Activated CD8-positive, alpha-beta memory T cell treated with anti-CD3 and anti-CD28 coated beads for 24 hours (primary cell): ENCODE measurements around the gene SORCS1.

Experiments
- DNase-seq: peaks from one replicate; pipeline ENCODE4 v3.0.0-alpha.2; 2020

Gene SORCS1

DNA sequence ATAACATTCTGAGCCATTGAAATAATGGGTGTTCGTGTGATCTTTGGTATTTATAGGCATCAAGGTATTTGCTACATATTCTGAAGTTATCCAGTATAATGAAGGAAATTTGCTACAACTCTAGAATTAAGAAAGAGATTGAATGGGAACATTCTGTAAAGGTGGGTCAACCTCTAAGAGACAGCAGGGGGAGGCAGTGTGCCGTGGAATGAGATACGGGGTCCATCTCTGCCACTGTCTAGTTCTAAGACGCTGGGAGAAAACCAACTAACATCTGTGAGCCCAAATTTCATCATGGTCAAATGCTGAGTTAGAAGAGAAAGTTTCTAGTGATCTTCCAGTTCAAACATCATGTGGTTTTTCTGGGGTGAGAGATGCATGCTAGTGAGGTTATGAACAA is 368.9 kb downstream of the SORCS1 start:
- DNase-seq, result no peak

DNA sequence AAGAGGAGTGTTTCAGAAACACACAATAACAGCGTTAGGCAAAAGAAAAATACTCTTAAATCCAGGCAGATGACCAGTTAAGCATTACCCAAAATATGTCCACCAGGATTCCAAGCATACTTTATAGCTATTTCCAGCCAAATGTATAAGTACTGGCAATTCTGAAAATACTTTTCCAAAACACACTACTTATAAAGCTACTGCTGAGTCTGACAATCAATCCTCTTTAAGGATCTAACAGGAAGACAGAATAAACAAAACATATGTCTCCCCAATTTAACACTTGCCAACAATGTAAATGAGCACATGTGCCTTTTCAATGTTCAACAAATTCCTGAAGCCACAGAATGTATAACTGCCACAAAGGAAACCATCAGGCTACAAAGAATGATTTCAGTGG is 370.9 kb downstream of the SORCS1 start:
- no peak for DNase-seq

- DNase-seq, result no peak
Observed at GRCh38 chr10:106789623-106790022, 374.9 kb downstream of the SORCS1 start.

DNA sequence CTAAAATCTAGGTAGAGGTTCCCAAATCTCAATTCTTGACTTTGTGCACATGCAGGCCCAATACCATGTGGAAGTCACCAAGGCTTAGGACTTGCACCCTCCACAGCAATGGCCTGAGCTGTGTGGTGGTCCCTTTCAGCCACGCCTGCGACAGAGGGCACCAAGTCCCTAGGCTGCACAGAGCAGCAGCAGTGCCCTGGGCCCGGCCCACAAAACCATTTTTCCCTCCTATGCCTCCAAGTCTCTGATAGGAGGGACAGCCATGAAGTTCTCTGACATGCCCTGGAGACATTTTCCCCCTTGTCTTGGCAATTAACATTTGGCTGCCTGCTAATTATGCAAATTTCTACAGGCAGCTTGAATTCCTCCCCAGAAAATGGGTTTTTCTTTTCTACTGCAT is 375.5 kb downstream of the SORCS1 start:
- no peak for DNase-seq

DNA sequence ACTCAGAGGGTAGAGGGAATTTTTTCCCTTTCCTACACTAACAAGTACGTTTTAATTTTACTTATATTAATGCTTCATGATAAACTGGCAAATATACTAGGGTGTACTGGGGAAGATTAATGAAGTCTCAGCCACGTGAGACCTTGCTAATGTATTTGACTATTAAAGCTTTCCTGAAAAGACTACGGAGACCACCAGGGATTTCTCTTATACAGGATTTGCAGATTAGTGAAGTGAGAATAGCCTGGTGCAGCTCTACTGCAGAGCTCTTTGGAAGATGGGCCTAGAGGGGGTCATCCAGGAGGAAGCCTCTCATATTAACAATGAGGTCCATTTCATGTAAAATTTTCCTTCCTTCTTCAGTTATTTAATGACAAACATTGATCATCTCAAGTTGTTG is 379.0 kb downstream of the SORCS1 start:
- no peak for DNase-seq

DNA sequence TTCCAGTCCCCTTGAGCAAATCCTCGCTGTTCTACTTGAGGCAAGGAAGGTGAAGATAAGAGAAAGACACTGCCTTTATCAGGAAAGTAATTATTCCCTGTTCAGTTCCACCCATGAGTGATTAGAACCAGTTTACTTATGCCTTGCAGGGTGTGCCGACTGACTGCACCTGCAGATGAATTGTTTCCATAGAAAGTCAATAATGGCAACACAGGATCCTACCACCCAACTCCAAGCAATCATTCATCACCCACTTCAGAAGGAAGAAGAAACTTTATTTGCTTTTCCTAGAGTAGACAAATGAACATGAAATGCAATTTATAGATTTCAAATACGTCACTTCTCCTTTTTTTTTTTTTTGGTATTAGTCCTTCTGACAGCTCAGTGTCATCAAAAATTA is 383.9 kb downstream of the SORCS1 start:
- no peak for DNase-seq

- no peak for DNase-seq
Observed at GRCh38 chr10:106777841-106778240, 386.7 kb downstream of the SORCS1 start.

- DNase-seq, result no peak
Observed at GRCh38 chr10:106775127-106775526, 389.4 kb downstream of the SORCS1 start.

DNA sequence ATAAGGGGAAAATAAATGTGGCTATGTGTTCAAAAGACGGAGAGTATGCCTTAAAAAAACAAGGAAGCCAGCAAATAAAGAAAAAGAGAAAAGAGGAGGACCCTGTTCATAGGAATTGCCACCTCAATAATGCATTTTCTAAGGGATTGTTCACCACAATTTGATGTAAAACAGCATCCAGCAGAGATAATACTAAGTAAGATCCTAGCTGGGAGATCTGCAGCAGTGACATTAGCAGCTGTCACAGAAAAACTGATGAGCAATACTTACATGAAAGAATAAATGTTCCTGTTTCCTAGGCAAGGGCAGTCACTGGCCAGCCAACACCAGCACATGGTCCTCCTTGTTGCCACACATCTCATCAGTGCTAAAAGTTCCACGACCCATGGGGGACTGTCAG is 391.5 kb downstream of the SORCS1 start:
- DNase-seq, result no peak

DNA sequence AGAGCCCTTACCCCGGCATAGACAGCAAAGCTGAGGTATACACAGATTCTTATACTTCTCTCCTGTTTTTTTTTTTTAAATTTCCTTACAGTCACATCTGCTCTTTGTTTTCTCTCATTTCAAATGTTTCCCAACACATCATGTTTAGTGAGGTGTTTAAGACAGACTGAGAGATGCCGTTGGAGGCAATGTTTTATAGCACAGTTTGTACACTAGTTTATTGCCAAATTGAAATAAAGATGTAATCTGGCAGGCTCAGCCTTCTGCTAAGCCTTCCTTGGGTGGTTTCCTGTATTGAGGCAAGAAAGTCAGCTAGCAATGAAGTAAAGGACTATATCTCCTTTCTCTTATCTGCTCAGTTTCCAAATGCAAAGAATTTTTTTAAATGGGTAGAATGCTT is 393.4 kb downstream of the SORCS1 start:
- no peak for DNase-seq

DNA sequence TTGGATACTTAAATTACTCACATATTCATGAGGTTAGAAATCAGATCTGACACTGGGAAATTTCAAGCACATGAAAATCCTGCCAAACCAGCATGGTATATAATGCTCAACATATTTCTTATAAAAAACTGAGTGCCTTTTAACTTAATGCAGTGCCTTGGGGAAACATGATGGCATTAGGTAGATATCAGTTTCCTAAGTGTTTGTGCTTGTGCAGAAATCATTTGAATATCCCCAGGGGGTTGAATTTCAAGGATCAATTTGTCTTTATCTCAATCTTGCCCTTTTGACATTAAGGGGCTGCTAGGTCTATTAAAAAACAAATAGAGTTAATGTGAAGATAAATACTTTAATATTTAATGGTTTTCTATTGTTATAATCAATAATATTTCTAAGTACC is 396.3 kb downstream of the SORCS1 start:
- DNase-seq, result no peak

DNA sequence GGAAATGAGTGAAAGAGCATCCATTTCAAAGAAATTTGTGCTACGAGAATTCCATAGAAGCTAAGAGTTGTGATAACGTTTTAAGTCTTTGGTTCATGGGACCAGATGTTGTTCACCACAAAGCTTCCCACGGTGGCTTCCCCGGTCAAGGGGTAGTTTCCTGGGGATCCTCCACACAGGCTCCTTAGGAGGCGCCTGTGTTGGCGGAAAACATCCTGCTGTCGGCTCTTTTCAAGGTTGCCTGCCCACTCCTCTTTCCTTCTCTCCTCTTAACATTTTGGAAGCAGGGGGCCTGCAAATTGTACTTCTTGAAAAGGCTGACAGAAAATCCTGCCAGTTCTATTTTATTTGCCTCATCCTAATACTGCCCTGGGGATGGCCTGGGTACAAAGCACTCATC is 398.6 kb downstream of the SORCS1 start:
- DNase-seq, result no peak

- no peak for DNase-seq
Observed at GRCh38 chr10:106765241-106765754, 399.2 kb downstream of the SORCS1 start.

GRCh38 chr10:106764360-106764759 is 400.1 kb downstream of the SORCS1 start:
- DNase-seq, result no peak

DNA sequence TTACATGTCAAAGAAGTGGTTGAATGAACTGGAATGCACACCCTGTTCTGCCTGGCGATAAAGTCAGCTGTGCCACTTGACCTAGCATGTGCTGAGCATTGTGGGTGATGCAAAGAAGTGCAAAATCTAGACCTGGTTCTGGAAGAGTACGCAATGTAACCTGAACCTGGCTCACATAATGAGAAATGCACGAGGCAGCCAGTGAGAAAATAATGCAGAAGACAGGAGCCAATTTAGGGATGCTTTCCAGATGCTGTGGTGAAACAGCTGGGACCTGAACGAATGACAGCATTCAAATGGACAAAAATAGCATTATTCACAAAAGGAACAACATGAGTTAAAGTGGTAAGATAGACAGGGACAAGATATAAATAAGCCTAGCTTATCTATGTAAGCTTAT is 402.6 kb downstream of the SORCS1 start:
- DNase-seq, result no peak

- DNase-seq, result no peak
Observed at GRCh38 chr10:106757521-106757920, 407.0 kb downstream of the SORCS1 start.

DNA sequence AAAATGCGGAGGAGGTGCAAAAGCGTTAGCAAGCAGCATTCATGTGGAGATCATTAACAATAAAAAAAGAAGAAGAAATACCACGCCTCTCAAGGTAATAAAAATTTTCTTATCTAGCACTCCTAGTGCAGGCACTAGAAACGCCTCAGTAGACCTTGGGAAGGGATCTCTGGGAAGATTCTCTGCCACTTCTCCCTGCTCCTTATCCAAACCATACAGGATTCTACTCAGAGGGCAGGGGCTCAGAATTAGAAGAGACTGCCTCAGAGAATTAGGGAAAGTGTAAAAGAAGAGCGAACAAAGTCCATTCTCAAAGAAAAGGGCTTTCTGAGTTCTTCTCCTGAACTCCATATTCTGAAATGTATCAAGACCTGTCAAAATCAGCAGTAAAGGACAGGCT is 413.4 kb downstream of the SORCS1 start:
- DNase-seq, result no peak

- no peak for DNase-seq
Observed at GRCh38 chr10:106746868-106747267, 417.6 kb downstream of the SORCS1 start.

DNA sequence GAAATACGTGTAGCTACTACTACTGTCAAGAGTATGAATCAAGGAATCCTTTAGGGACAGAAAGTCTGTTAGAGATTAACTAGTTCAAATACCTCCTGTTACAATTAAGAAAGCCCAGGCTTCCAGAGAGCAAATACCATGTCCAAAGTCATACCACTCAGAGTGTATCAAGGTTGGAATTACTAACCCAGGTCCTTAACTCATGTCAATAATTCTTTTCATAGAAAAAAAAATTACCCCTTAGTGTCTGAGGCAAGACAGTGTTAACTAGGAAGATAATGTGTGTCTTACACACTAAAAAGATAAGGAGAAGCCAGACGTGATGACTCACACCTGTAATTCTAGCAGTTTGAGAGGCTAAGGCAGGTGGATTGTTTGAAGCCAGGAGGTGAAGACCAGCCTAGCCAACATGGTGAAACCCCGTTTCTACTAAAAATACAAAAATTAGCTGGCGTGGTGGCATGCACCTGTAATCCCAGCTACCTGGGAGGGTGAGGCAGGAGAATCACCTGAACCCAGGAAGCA is 423.4 kb downstream of the SORCS1 start:
- DNase-seq, result no peak

DNA sequence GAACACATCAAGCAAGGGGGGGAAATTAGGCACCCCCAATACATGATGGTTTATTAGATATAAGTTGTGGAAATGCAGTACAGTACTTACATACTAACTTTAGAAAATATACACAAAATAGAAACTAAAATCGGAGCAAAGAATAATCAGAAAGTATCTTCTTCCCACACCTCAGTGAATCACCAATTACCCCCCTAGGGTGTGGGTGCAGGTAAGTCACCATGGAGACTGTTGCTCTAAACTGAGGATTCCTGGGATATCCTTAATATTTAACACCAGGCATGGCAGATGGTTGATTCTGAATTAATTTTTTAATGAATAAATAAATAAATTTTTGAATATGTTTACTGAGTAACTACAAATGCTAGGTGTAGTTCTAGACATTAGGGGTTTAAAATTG is 424.4 kb downstream of the SORCS1 start:
- no peak for DNase-seq

GRCh38 chr10:106734220-106734619 is 430.3 kb downstream of the SORCS1 start:
- DNase-seq, result no peak

GRCh38 chr10:106728232-106728631 is 436.3 kb downstream of the SORCS1 start:
- no peak for DNase-seq

DNA sequence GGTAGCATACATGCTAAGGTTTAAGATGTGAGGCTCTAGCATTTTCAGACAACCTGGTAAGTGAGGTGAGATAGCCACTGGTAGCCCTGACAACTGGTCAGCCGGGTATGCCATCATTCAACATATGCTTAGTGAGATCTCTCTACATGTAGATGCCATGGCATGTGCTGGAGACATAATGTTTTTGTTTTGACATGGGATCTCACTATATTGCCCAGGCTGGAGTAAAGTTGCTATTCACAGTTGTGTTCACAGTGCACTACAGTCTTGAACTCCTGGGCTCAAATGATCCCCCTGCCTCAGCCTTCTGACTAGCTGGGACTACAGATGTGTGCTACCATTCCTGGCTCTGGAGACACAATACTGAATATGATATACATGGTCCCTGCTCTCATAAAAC is 437.3 kb downstream of the SORCS1 start:
- DNase-seq, result no peak

- DNase-seq, result no peak
Observed at GRCh38 chr10:106722524-106722923, 442.0 kb downstream of the SORCS1 start.

- no peak for DNase-seq
Observed at GRCh38 chr10:106720683-106721082, 443.8 kb downstream of the SORCS1 start.

DNA sequence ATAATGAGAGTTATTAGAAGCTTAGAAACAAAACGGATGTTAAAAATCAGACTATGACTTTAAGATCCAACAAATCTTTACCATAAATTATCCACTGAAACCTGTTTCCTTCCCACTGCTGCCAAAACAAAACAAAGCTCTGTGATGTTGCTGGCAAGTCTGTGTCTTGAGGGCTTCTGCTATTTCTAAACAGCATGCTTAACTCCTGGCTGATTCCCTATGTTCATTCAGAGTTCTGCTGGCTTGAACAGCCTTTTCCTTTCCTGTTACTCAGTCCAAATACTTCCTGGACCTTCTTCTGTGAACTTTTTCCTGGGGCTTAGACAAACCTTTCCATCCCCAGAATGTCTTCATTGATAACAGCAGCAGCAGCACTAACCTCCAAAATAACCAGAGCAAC is 448.1 kb downstream of the SORCS1 start:
- no peak for DNase-seq
